ENCODE data around the gene SCAMP4.

SCAMP4 gene

DNA sequence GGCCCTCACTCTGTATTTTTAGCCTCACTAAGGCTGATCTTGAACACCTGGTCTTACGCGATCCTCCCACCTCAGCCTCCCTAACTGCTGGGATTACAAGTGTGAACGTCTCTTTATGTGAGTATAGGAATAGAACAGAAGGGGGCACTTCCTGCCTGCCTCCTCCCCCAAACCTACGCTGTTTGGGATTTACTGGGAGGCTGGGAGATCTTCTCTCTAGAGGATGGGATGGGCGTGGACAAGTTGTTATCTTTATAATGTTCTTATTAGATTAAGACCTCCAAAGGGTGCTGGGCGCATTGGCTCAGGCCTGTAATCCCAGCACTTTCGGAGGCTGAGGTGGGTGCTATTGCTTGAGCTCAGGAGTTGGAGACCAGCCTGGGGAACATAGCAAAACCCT lies 32.9 kb downstream of the SCAMP4 start:
- DNase-seq (ENCODE audit: low spot score) = no peak

DNA sequence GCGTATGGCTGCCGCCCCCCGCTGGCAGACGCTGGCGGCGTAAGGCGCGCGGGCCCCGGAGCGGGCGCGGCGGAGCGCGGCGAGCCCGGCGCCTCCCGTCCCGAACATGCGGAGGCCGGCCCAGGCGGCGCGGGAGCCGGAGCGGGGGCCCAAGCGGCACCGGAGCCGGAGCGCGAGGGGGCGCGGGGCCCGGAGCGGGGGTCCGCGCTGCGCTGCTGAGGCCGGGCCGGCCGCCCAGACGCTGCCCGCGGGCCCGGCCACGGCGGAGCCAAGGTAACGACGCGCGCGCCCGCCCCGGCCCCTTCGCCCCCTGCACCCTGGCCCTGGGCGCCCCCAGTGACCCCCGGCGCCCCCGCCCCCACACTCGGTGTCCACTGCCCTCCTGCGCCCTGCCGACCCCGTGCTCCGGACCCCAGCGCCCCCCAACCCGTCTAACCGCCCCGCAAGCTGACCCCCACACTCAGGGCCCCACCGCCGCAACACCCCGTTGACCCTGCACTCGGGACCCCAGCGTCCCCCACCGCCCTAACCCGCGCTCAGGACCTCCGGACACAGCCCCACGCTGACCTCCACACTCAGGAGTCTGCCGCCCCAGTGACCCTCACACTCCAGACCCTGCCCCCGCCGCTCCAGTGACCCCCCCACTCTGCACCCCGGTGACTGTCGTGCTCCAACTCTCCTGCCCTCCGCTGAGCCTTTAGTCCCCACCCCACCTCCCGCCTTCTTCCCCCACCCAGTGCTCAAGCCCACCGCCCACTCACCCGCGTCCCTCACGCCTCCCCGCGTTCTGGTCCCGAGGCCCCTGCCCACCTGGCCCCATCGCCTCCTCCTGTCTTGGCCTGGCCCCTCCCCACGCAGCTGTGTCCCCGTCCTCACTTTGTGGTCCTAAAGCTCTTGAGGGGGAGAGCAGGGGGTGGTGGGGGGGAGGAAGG lies 36.2 kb downstream of the SCAMP4 start, which contains the start of gene CSNK1G2:
TSS of gene CSNK1G2 (plus strand) at position 27 of the 932 bp plus-strand sequence. CDS start 28,601 bp downstream, outside the sequence.
- peak; percentile 19 for DNase-seq (ENCODE audit: low spot score)

DNA sequence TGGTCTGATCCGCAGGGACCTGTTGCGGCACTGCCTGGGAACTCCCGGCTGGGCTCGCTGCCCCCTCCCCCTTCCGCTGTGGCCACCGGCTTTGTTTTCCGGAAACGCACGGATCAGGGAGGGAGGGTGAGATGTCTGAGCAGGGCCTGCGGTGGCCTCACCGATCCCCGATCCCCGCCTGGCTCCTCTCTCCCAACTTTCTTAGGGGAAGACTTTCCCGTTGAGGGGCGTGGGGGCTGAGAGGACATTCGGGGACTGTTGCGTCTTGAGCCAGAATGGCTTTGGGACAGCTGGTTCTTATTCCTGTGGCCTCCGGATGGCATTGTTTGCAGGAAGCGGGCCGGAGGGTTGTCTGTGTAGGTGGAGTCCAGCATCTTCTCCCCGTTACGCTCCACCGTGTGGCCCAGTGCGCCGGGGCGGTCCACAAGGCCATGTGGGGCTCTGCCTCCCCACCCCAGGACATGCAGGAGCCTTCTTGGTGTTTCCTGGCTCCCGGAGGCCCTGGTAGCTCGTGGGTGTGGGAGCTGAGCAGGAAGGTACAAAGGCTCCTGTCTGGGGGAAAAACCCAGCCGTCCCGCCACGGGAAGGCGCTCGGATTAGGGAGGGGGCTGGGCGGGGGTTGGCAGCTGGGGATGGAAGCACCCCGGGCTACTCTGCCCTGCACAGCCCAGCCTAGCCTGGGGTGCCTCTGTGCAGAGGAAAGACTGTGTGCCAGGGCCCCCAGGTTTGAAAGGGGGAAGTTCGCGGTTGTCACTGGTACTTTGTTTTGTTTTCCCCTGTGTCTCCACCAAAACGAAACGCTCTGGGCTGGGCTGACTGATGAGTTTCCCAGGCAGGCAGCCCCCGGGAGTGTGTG lies 37.1 kb downstream of the SCAMP4 start:
- DNase-seq (ENCODE audit: low spot score) = peak; percentile 37

DNA sequence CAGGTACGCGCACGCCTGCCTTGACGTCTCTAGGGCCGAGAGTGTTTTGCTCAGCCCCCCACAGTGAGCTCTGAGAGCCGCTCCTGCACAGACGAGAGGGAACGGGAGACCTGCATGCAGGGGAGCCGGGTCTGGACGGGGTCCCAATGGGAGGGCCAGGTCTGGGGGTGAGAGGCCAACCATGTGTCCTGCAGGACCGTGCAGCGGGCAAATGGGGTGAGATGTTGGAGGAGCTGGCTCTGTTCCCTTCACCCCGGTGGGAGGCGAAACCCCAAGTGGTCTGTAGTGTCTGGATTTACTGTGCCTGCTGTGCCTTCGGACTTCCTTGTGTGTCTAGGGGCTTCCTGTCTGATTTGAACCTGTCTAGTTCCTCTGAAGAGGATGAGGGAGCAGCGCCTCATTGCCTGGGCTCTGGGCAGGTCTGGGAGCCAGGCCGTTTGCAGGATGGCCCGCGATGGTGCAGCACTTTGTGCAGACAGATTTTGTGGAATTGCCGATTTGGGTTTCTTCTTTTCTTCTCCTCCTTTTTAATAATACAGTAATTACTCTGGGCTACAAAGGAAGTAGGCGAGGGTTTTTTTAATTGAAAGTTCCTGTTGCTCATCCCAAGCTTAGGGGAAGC lies 37.8 kb downstream of the SCAMP4 start:
- no peak for DNase-seq (ENCODE audit: low spot score)

DNA sequence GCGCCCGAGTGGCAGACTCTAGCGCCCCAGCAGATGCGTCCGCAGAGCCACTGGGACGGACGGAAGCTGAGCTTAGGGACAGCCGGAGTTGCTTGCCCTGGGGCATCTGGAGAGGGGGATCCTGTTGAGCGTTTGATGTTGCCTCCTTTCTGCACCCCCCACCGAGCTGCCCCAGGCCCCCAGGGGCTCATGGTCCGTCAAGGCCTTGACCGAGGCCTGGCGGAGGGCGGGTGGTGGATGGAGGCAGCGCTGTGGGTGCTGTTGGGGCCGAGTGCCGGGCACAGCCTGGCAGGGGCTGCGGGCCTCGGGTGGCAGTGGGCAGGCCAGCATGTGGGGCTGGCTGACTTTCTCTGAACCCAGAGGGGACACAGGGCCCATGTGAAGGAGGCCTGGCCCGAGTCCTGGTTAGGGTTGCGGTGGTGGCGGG lies 38.5 kb downstream of the SCAMP4 start:
- no peak for DNase-seq (ENCODE audit: low spot score)

DNA sequence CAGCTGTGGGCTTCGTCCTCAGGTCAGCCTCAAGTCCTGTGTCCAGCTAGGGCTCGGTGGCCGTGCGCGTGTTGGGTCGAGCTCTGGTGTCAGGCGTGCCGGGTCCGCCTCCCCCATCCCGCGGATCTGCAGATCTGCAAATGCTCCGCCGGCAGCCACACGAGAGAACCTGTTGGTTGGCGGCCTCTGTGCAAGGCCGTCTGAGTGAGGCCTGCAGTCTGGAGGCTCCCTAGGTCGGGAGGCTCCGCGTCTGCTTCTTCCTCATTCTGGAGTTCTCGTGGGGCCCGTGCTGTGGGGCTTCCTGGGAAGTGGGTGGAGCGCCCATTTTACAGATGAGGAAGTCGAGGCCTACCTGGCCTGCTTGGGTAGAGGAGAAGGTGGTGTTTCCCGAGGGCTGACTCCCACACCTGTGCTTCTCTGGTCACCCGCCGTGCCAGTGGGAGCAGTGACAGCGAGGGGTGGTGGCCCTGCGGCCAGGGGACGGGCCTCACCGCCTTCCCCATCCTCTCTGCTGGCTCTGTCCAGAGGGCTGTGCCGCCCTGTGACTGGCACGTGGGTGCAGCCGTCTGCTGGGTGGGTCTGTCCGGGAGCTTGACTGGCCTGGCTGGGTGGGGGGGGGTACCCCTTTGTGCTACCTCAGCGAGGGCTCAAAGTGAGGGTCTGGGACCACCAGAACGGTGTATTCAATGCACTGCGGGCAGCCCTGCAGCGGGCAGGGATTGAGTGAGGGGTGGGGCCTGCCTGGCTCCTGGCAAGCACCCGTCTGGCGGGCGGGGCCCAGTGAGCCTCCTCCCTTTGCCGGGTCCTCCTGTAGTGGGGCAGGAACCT lies 39.1 kb downstream of the SCAMP4 start:
- DNase-seq (ENCODE audit: low spot score) = peak; percentile 11

DNA sequence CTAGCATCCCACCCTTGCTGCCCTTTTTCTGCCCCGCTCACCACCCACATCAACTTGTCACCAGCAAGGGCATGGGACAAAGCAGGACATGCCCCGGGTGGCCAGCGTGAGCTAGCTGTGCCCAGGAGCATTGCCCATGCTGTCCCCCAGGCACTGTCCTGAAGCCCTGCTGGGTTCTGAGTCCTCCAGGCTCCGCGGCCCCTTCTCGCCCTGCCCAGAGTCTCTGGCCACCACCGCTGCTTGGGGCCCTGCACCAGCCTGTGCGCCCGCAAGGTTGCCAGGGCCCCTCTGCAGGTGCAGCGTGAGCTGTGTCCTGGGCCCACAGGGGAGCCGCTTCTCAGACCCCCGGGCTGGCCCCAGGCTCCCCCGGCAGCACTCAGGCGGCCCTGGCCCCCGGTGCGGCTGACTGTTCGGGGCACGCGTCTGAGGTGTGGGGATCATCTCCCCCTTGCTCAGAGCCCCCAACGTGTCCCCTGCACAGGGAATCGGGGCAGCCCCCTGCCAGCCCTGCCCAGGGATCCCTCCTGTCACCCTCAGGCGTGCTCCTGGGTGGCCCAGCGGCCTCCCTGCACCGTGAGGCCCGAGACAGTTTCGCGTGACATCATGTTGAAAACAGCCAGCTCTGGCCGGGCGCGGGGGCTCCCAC lies 39.8 kb downstream of the SCAMP4 start:
- DNase-seq (ENCODE audit: low spot score) = no peak

DNA sequence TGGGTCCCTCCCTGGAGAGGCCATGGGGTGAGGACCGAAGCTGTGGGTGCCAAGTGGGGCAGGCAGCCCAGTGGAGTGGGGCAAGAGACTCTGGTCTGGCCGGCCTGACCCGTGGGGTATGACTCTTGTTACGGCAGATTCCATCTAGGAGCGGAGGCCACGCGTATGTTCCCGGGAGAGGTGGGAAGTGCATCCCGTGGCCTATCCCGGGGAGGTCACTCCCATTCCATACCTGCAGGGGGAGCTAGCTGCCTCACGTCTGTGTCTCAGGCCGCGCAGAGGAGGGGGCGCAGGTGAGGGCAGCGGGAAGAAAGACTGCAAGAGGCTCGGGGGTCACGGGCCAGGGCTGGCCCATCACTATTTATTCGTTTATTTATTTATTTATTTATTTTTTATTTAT lies 40.7 kb downstream of the SCAMP4 start:
- DNase-seq (ENCODE audit: low spot score) = peak; percentile 34

DNA sequence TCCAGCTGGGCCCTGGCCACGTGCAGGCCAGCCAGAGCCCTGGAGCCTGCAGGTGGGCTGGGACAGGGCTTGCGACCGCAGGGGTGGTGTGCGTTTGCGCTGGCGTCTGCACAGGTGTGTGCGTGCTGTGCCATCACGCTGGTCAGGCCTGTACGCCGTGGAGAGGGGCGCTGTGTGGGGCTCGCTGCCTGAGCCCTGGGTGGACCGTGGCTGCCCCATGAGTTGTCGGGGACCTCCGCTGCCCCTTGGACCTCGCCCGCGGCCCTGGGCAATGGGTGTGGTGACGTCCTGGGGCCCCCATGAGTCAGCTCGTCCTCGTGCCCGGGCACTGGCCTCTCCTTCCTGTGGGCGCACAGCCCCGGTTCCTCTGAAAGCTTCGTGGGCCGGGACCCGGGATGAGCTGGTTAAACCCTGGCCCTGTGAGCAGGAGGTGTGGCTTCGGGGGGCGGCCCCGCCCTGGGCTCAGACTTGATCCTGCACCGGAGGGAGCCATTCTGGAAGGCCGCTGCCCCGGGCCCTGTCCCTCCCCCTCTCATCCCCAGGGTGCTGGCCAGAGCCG lies 42.5 kb downstream of the SCAMP4 start:
- DNase-seq (ENCODE audit: low spot score) = no peak

DNA sequence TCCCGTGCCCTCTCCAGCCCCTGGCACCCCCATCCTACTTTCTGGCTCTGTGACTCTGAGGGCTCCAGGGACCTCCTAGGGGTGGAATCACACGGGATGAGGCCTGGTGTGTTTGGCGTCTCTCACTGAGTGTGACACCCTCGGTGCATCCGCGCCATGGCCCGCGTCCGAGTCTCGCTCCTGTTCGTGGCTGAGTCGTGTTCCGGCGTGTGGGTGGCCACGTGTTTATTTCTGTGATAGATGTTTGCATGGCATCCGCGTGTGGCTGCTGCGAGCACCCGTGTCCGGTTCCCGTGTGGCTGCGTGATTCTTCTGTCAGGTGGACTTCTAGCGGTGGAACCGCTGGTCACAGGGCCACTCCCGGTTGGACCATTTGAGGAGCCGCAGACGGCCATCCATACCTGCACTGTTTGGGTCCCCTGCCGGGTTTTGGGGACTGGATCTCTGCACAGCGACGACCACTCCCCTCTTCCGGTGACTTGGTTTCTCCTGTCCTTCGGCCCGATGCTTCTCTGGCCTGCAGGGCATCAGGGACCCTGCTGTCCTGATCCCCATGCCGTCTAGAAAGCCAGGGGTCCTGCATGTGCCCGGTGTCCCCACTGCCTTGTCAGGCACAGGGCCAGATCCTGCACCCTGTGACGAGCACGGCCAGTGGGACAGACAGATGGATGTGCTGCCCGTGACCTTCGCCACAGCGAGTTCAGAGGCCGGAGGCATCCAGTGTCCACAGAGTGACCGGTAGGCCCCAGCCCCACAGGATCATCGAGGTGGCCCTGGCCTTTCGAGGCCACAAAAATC lies 44.3 kb downstream of the SCAMP4 start:
- no peak for DNase-seq (ENCODE audit: low spot score)

DNA sequence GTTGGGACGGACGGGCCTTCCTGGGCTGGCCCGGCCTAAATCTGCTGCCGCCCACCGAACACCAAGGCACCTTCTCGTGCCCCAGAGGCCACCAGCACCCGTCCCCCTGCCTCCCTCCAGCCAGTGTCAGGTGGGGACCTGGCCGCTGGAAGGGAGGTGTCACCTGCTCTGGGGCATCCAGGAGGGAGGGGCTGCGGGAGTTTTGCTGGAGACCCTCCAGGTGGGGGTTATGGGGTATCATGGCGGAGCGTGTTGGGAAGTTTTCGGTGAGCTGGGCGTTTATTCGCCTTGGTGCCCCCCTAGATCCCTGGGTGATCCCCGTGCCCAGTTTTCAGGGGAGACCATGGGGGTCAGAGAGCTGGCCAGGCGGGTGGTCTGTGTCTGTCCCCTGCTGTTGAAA lies 45.4 kb downstream of the SCAMP4 start:
- DNase-seq (ENCODE audit: low spot score) = no peak

DNA sequence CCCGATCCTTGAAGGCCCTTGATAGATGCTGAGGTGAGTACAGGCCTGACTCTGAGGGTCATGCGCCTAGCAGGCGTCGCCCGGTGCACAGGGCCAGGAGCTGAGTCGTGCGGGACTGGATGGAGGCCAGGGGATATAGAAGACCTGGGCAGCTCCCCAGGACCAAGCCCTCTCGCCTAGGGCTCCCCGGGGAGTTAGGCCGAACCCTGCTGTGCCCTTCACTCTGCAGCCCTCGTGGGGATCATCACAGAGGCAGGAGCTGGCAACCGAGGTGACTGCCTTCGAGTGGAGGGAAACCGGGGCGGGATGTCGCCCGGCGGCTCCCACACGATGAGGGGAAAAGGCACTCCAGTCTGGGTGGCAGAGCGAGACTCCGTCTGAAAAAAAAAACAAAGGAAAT lies 47.4 kb downstream of the SCAMP4 start:
- peak; percentile 29 for DNase-seq (ENCODE audit: low spot score)

DNA sequence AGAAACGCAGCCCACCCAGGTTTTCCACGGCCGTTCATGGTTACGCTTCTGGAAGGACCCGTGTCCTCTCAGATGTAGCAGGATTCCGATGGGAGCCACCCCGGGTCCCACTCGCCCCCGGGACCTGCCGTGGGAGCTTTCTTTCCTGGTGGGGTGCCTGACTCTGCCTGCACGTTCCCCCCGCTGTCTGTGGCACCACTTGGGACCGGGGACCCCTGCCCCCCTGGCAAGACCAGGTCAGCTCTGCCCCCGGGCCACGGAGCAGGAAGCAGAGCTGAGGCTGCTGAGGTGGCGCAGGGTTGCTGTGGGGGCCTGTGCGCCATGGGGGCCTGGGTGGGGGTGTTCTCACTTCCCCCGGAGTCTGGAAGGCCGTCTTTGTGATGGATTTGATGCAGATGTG lies 47.8 kb downstream of the SCAMP4 start:
- DNase-seq (ENCODE audit: low spot score) = no peak

DNA sequence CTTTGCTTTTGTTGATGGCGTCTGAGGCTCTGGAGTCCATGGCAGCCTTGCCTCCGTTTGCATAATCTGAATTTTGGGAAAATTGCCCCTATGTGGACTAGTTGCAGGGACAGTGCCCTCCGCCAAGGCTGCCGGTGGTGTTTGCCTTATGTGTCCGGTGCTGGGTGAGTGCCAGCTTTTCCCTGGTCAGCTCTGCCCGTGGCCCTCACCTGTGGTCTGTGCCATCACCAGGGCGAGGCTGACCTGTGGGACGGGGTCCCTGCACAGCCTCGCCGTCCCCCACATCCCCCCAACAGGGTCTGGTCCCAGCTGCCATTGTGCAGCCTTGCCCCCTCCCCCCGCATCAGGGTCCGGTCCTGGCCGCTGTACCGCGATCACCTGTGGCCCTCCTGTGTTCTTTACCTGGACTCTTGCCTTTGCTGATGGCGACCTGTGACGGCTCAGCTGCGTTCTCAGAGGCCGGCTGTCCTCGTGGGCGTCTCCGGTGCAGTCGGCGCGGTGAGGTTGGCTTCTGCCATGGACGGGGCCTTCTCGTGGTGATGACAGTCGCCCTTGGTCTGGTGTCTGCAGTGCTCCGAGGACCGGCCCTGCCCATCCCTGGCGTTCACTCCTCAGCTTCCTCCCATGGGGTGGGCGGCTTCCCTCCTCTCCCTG lies 48.4 kb downstream of the SCAMP4 start:
- DNase-seq (ENCODE audit: low spot score) = no peak

DNA sequence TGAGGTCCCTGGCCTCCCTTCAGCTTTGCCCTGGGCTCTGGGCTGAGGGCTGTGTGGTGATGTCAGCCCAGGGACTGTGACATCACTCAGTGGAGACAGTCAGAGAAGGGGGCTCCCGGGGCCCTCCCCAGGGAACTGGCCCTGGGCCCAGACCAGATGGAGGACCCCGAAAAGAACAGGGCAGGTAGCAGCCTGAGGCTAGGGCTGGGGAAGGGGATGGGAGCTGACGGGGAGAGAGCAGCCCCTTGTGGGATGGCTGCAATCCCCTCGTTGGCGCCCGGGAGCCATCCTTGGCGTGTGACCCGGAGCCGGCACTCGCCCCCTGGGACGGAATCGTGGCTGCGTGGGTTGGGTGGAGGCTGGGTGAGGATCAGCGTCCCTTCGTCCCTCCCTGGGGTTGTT lies 49.3 kb downstream of the SCAMP4 start:
- DNase-seq (ENCODE audit: low spot score) = no peak

DNA sequence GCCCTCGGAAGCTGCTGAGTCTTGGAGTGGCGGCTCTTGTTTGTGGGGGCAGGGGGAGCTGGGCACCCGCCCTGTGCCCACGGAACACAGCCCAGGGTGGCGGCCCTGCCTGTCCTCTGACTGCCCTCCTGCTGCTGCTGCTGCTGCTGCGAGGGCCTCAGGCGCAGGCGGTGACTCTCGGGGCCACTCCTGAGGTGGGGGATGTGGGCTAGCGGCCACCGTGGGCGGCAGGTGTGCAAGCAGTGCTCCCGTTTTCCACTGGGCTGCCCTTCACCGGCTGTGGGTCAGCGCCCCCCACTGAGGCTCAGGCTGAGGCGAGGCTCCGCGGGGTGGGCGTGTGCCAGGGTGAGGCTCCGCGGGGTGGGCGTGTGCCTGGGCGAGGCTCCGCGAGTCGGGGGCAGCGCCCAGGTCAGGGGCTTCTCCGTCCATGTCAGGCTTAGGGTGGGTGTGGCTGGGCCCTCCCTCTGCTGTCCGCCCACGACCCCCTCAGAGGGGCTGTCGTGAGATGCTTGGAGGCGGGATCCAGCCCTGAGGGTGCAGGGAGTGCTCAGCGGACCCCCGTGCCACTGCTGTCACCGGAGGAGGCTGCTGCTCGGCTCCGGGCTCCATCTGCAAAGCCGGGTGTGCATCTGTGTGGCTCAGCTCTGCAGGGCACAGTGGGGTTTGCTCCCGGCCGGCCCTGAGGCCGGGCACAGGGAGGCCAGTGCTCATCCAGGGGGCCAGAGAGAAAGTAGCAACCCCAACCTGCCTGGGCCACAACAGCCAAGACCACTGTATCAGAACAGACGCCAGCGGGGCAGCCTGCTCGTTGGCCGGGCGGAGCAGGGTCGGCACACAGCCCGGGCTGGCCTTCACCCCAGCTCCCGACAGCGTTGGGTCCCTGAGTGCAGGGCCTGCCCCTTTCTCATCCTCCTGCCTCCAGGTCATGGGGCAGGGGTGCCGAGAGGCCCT lies 50.2 kb downstream of the SCAMP4 start:
- peak; percentile 12 for DNase-seq (ENCODE audit: low spot score)

DNA sequence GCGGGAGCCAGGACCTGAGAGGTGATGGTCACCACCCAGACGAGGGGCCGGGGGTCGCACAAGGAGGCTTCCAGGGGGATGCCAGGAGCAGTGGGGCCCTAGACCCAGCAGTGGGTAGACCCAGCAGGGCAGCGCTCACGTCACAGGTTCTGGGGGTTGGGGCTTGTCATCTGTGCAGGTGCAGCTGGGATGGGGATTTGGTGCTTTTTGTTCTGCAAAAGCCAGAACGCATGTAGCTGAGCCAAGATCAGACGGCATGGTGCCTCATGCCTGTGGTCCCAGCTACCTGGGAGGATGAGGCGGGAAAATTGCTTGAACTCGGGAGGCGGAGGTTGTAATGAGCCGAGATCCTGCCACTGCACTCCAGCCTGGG lies 50.9 kb downstream of the SCAMP4 start:
- DNase-seq (ENCODE audit: low spot score) = no peak

DNA sequence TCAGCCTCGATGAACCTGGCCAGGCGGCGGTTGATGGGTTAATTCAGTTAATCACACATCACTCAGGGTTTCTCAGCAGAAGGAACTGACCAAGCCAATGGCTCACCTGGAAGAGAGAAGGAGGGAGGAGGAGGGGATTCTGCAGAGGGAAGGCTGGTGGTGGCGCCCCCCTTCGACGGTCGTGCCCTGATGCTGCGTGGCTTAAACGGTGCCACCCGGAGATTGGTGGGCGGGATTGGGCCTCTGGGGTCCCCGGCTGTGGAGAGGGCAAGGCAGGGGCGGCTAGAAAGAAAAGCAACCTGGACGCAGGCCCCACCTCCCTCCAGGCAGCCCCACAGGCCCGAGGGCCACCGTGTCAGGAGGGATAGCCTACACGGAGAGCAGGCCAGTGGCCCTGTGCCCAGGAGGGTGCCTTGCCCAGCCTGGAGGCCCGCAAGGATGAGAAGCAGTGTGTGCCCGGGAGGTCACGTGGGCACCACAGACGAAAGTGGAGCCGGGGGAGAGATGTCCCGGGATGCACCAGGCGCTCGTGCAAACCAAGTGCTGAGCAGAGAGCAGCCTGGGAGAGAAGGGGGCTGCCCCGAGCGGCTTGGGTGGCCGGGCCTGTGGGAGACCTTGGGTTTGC lies 51.8 kb downstream of the SCAMP4 start:
- DNase-seq (ENCODE audit: low spot score) = no peak
